ENCODE data around the gene CBLL1. TPM values are rescaled to one million over a fixed set of nuclear protein-coding genes. Genes with fewer than 3 reads are reported as not detected.
A peak's percentile ranks its signal among the peaks of the same experiment; 100 is the strongest.

The CBLL1 gene
- total and polyA plus RNA-seq, 10 of the 15 experiments (the other 5 are each of a cell fraction or from before 2014, with no cell fraction given), result 7.2 to 40.1 (median 23.4) TPM

- TF ChIP-seq PBX3 (IDR thresholded peaks at IDR 0.05; ENCODE audit: insufficient replicate concordance, low read depth, low read length), result no peak
- peak; percentile 79; the same call in 1 of the 2 replicates for TF ChIP-seq CBX5 (IDR thresholded peaks at IDR 0.05; ENCODE audit: low read depth)
- no peak for TF ChIP-seq TARDBP (IDR thresholded peaks at IDR 0.05; ENCODE audit: borderline replicate concordance)
- no peak for TF ChIP-seq HSF1 (IDR thresholded peaks at IDR 0.05; ENCODE audit: low read depth, low read length)
- no peak for TF ChIP-seq ZNF274 (IDR thresholded peaks at IDR 0.05; ENCODE audit: insufficient read depth, insufficient read length)
- no peak for TF ChIP-seq EGR1 (IDR thresholded peaks at IDR 0.05; ENCODE audit: borderline replicate concordance in 1 of 2, low read depth in 2 of 2, low read length in 2 of 2)
These were observed 1.0 kb upstream of the CBLL1 start (continued) for GRCh38 chr7:107742678-107743566.

- no peak for DNase-seq (ENCODE audit: low read depth, low spot score)
- H3K9me3 ChIP-seq (replicated peaks; ENCODE audit: control insufficient read depth, insufficient read depth, low read length), result no peaks in the 10 kb centered on the region
- intact Hi-C loops (cut with micrococcal nuclease; ENCODE audit: unreplicated experiment) (loop anchor here (10.0 kb wide), 1 partner anchor 400 kb away; no protein-coding TSS in a partner anchor), in situ Hi-C loops (cut with MboI) (loop anchor here (5.0 kb wide), 1 partner anchor 128 kb away; no protein-coding TSS in a partner anchor)
- ATAC-seq, result peak; percentile 61
- H3K9ac ChIP-seq (ENCODE audit: control insufficient read depth, insufficient read depth, low read length), result peak overlapping the region; percentile 98
- H3K4me3 ChIP-seq, result peak overlapping the region; percentile 87
- CTCF ChIA-PET, result no interaction called here
- FAIRE-seq, result no peak
- peaks cover 54% of the 10 kb centered on the region for H3K79me2 ChIP-seq (ENCODE audit: control insufficient read depth, insufficient read depth, low read length)
- peak overlapping the region; percentile 100 for H3K27ac ChIP-seq (ENCODE audit: control insufficient read depth, insufficient read depth)
- BruUV-seq (replicated peaks), result no TSS peak
- peaks cover 0 to 8% of the 10 kb centered on the region in 2 experiments; a peak in 1 of 4 replicates for H3K36me3 ChIP-seq (ENCODE audit: control insufficient read depth in 2 of 2, insufficient read depth in 2 of 2, low read length in 1 of 2)
- peaks cover 8% of the 10 kb centered on the region for H3K4me1 ChIP-seq (ENCODE audit: control insufficient read depth, insufficient read depth, low read length)
- no peaks in the 10 kb centered on the region for H3K27me3 ChIP-seq (replicated peaks in 1 of 2; ENCODE audit: control insufficient read depth in 2 of 2, insufficient read depth in 2 of 2, low read length in 1 of 2)
- POLR2A ChIA-PET, result no interaction called here
- H3K4me2 ChIP-seq (ENCODE audit: control insufficient read depth, insufficient read depth), result peak overlapping the region; percentile 97; the same call in 1 of the 2 replicates
- peak overlapping the region; percentile 100 for H2AFZ ChIP-seq (ENCODE audit: control insufficient read depth, low read depth, low read length)
- WGBS (ENCODE audit: insufficient coverage, insufficient replicate concordance, low lambda C conversion rate, missing lambda C conversion rate), result under 1% methylated on average over 22 of the region's 22 CpGs
- RAD21 ChIA-PET (ENCODE audit: unreplicated experiment), result interaction anchor here (2.7 kb wide), 1 partner anchor 576 kb away, joined by 11 read pairs; the partner anchor contains the start of gene HBP1
- H4K20me1 ChIP-seq (ENCODE audit: control insufficient read depth, insufficient read depth), result peaks cover 5% of the 10 kb centered on the region; the same call in 1 of the 2 replicates
- SMC1A ChIA-PET (ENCODE audit: uncharacterized antibody, unreplicated experiment), result interaction anchor here (1.5 to 2.2 kb wide), 2 partner anchors 12 to 21 kb away, joined by 5 to 6 read pairs; no protein-coding TSS in a partner anchor
- TF ChIP-seq LARP7 (IDR thresholded peaks at IDR 0.05), result peak; percentile 11; the same call in 1 of the 2 replicates
- TF ChIP-seq MEF2A (IDR thresholded peaks at IDR 0.05; ENCODE audit: insufficient read depth, low read depth, low read length), result no peak
- TF ChIP-seq RELB (IDR thresholded peaks at IDR 0.05; ENCODE audit: low read depth), result 0 out of 2 replicates have a peak, but pooled peaks have one; percentile 51
- TF ChIP-seq NR2F1 (conservative IDR thresholded peaks at IDR 0.05), result no peak
- TF ChIP-seq ATF3 (IDR thresholded peaks at IDR 0.05; ENCODE audit: borderline replicate concordance, extremely low read depth, low read depth, low read length), result no peak
- TF ChIP-seq PML (IDR thresholded peaks at IDR 0.05; ENCODE audit: low read length), result peak; percentile 68; the same call in 1 of the 2 replicates
- TF ChIP-seq ZNF207 (IDR thresholded peaks at IDR 0.05; ENCODE audit: borderline replicate concordance), result no peak
- no peak for TF ChIP-seq JUND (IDR thresholded peaks at IDR 0.05; ENCODE audit: low read depth, low read length)
- no peak for TF ChIP-seq SMARCA5 (IDR thresholded peaks at IDR 0.05)
- TF ChIP-seq CBX5 (IDR thresholded peaks at IDR 0.05; ENCODE audit: low read depth), result no peak
- no peak for TF ChIP-seq SMC3 (IDR thresholded peaks at IDR 0.05; ENCODE audit: borderline replicate concordance, low read length)
- peak; percentile 83 for TF ChIP-seq SIN3A (IDR thresholded peaks at IDR 0.05; ENCODE audit: low read depth, low read length)
These were observed 406 bp downstream of the CBLL1 start for GRCh38 chr7:107744345-107744750.
